ENCODE measurements around the gene NINJ1. TPM values are rescaled to one million over a fixed set of nuclear protein-coding genes. Genes with fewer than 3 reads are reported as not detected.

The NINJ1 gene
- total RNA-seq, 1 experiment from 2014 or later = 41.3 TPM

DNA sequence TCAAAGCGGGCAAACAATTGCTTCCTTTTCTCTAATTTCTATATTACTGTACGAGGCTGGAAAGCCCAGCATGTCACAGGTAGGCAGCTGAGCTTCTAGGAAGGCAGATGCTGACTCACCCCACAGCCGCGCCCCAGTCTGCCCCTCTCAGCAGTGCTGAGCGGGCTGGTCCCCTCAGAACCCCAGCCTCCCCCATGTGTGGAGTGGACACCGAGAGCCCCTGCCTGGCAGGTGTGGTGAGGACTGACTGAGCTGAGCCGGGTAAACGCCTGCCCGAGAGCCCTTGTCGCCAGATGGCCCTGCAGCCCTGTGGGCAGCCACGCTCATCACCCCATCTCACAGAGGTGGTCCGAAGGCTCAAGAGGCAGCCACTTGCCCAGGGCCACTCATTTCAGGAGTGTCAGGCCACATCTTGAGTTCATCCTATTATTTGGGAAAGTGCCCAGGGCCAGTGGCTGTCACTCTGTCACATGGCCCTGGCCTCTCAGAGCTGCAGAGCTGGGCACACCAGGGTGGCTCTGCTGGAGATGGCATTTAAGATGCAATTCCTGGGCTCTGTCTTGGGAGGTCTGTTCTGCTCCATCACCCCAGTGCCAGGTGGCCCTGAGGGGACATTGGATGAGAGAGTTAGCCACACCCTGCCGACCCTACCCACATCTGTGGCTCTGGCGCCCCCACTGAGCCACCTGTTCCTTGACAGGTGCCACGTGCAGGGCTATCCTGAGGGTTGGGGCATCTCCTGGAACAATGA is 25.6 kb downstream of the NINJ1 start:
- Mint-ChIP-seq H3K4me3 (no peak overlapping the region), H3K36me3 (0 out of 2 replicates have a peak, but pooled peaks cover 1% of the 10 kb centered on the region), H3K4me1 (peaks cover 7% of the 10 kb centered on the region; the same call in 1 of the 2 replicates), H3K27ac (no peak overlapping the region), H3K27me3 (ENCODE audit: low read depth) (no peaks in the 10 kb centered on the region), H3K9me3 (peaks cover 2% of the 10 kb centered on the region; the same call in 1 of the 2 replicates)
- ATAC-seq = 0 out of 2 replicates have a peak, but pooled peaks have one; percentile 10
- no peak for TF ChIP-seq CBFB (CRISPR knock-in tag; IDR thresholded peaks at IDR 0.05; ENCODE audit: low read depth)
- no peak for TF ChIP-seq ZNF671 (CRISPR knock-in tag; IDR thresholded peaks at IDR 0.05)
- TF ChIP-seq EMX1 (CRISPR knock-in tag; IDR thresholded peaks at IDR 0.05) = no peak
- TF ChIP-seq NFYB (CRISPR knock-in tag; conservative IDR thresholded peaks at IDR 0.05; ENCODE audit: low read depth) = no peak
- TF ChIP-seq, protein P1, sequence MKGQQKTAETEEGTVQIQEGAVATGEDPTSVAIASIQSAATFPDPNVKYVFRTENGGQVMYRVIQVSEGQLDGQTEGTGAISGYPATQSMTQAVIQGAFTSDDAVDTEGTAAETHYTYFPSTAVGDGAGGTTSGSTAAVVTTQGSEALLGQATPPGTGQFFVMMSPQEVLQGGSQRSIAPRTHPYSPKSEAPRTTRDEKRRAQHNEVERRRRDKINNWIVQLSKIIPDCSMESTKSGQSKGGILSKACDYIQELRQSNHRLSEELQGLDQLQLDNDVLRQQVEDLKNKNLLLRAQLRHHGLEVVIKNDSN (CRISPR knock-in tag; IDR thresholded peaks at IDR 0.05) = no peak
- TF ChIP-seq, protein P2, sequence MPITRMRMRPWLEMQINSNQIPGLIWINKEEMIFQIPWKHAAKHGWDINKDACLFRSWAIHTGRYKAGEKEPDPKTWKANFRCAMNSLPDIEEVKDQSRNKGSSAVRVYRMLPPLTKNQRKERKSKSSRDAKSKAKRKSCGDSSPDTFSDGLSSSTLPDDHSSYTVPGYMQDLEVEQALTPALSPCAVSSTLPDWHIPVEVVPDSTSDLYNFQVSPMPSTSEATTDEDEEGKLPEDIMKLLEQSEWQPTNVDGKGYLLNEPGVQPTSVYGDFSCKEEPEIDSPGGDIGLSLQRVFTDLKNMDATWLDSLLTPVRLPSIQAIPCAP (CRISPR knock-in tag; IDR thresholded peaks at IDR 0.05) = no peak
- TF ChIP-seq ZNF423 (CRISPR knock-in tag; IDR thresholded peaks at IDR 0.05) = no peak
- TF ChIP-seq TCF7 (CRISPR knock-in tag; IDR thresholded peaks at IDR 0.05; ENCODE audit: low read depth) = no peak
- TF ChIP-seq JUN (CRISPR knock-in tag; IDR thresholded peaks at IDR 0.05) = no peak
- TF ChIP-seq, protein P3, sequence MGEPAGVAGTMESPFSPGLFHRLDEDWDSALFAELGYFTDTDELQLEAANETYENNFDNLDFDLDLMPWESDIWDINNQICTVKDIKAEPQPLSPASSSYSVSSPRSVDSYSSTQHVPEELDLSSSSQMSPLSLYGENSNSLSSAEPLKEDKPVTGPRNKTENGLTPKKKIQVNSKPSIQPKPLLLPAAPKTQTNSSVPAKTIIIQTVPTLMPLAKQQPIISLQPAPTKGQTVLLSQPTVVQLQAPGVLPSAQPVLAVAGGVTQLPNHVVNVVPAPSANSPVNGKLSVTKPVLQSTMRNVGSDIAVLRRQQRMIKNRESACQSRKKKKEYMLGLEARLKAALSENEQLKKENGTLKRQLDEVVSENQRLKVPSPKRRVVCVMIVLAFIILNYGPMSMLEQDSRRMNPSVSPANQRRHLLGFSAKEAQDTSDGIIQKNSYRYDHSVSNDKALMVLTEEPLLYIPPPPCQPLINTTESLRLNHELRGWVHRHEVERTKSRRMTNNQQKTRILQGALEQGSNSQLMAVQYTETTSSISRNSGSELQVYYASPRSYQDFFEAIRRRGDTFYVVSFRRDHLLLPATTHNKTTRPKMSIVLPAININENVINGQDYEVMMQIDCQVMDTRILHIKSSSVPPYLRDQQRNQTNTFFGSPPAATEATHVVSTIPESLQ (CRISPR knock-in tag; IDR thresholded peaks at IDR 0.05) = no peak
- TF ChIP-seq, protein P4, sequence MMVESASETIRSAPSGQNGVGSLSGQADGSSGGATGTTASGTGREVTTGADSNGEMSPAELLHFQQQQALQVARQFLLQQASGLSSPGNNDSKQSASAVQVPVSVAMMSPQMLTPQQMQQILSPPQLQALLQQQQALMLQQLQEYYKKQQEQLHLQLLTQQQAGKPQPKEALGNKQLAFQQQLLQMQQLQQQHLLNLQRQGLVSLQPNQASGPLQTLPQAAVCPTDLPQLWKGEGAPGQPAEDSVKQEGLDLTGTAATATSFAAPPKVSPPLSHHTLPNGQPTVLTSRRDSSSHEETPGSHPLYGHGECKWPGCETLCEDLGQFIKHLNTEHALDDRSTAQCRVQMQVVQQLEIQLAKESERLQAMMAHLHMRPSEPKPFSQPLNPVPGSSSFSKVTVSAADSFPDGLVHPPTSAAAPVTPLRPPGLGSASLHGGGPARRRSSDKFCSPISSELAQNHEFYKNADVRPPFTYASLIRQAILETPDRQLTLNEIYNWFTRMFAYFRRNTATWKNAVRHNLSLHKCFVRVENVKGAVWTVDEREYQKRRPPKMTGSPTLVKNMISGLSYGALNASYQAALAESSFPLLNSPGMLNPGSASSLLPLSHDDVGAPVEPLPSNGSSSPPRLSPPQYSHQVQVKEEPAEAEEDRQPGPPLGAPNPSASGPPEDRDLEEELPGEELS (CRISPR knock-in tag; IDR thresholded peaks at IDR 0.05) = no peak
- TF ChIP-seq, protein P5, sequence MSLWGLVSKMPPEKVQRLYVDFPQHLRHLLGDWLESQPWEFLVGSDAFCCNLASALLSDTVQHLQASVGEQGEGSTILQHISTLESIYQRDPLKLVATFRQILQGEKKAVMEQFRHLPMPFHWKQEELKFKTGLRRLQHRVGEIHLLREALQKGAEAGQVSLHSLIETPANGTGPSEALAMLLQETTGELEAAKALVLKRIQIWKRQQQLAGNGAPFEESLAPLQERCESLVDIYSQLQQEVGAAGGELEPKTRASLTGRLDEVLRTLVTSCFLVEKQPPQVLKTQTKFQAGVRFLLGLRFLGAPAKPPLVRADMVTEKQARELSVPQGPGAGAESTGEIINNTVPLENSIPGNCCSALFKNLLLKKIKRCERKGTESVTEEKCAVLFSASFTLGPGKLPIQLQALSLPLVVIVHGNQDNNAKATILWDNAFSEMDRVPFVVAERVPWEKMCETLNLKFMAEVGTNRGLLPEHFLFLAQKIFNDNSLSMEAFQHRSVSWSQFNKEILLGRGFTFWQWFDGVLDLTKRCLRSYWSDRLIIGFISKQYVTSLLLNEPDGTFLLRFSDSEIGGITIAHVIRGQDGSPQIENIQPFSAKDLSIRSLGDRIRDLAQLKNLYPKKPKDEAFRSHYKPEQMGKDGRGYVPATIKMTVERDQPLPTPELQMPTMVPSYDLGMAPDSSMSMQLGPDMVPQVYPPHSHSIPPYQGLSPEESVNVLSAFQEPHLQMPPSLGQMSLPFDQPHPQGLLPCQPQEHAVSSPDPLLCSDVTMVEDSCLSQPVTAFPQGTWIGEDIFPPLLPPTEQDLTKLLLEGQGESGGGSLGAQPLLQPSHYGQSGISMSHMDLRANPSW (CRISPR knock-in tag; conservative IDR thresholded peaks at IDR 0.05; ENCODE audit: low read depth) = no peak
- no peak for TF ChIP-seq FOXK1 (CRISPR knock-in tag; IDR thresholded peaks at IDR 0.05)
- no peak for TF ChIP-seq IRF2 (CRISPR knock-in tag; IDR thresholded peaks at IDR 0.05; ENCODE audit: borderline replicate concordance, low read depth)
- TF ChIP-seq, protein P6, sequence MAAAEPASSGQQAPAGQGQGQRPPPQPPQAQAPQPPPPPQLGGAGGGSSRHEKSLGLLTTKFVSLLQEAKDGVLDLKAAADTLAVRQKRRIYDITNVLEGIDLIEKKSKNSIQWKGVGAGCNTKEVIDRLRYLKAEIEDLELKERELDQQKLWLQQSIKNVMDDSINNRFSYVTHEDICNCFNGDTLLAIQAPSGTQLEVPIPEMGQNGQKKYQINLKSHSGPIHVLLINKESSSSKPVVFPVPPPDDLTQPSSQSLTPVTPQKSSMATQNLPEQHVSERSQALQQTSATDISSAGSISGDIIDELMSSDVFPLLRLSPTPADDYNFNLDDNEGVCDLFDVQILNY (CRISPR knock-in tag; IDR thresholded peaks at IDR 0.05) = no peak
- no peak for TF ChIP-seq SMAD3 (CRISPR knock-in tag; IDR thresholded peaks at IDR 0.05; ENCODE audit: borderline replicate concordance)
- no peak for TF ChIP-seq RORB (CRISPR knock-in tag; IDR thresholded peaks at IDR 0.05)
- no peak for TF ChIP-seq FOXJ3 (CRISPR knock-in tag; IDR thresholded peaks at IDR 0.05; ENCODE audit: borderline replicate concordance)
- TF ChIP-seq, protein P7, sequence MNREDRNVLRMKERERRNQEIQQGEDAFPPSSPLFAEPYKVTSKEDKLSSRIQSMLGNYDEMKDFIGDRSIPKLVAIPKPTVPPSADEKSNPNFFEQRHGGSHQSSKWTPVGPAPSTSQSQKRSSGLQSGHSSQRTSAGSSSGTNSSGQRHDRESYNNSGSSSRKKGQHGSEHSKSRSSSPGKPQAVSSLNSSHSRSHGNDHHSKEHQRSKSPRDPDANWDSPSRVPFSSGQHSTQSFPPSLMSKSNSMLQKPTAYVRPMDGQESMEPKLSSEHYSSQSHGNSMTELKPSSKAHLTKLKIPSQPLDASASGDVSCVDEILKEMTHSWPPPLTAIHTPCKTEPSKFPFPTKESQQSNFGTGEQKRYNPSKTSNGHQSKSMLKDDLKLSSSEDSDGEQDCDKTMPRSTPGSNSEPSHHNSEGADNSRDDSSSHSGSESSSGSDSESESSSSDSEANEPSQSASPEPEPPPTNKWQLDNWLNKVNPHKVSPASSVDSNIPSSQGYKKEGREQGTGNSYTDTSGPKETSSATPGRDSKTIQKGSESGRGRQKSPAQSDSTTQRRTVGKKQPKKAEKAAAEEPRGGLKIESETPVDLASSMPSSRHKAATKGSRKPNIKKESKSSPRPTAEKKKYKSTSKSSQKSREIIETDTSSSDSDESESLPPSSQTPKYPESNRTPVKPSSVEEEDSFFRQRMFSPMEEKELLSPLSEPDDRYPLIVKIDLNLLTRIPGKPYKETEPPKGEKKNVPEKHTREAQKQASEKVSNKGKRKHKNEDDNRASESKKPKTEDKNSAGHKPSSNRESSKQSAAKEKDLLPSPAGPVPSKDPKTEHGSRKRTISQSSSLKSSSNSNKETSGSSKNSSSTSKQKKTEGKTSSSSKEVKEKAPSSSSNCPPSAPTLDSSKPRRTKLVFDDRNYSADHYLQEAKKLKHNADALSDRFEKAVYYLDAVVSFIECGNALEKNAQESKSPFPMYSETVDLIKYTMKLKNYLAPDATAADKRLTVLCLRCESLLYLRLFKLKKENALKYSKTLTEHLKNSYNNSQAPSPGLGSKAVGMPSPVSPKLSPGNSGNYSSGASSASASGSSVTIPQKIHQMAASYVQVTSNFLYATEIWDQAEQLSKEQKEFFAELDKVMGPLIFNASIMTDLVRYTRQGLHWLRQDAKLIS (CRISPR knock-in tag; IDR thresholded peaks at IDR 0.05; ENCODE audit: borderline replicate concordance) = no peak
- no peak for DNase-seq (ENCODE audit: low spot score)
- ChIA-PET CTCF (interaction anchor here (0.5 to 3.3 kb wide), 39 partner anchors 10 to 356 kb away, joined by 3 to 18 read pairs (median 4); partner anchors contain the start of genes CARD19 and NINJ1), POLR2A (interaction anchor here (1.2 kb wide), 1 partner anchor 26 kb away, joined by 4 read pairs; the partner anchor contains the start of gene NINJ1)
